GM12864 (cell line): ENCODE data around the gene DCTN5.

Source experiments
- DNase-seq: peaks from one replicate; pipeline ENCODE4 v3.0.0-alpha.2; 2011; ENCODE audit warnings: low read depth
- H3K4me3 ChIP-seq: 2 replicates; pipeline ENCODE4 v1.5.1; 2011; ENCODE audit warnings: mild to moderate bottlenecking, low read depth, low read length, control low read depth
- CTCF ChIP-seq: IDR thresholded peaks from 2 replicates; pipeline ENCODE4 v1.5.1; 2011; ENCODE audit warnings: low read depth, mild to moderate bottlenecking, moderate library complexity, low read length, control low read depth, inconsistent platforms; ENCODE audit errors: missing control alignments

Gene DCTN5

DNA sequence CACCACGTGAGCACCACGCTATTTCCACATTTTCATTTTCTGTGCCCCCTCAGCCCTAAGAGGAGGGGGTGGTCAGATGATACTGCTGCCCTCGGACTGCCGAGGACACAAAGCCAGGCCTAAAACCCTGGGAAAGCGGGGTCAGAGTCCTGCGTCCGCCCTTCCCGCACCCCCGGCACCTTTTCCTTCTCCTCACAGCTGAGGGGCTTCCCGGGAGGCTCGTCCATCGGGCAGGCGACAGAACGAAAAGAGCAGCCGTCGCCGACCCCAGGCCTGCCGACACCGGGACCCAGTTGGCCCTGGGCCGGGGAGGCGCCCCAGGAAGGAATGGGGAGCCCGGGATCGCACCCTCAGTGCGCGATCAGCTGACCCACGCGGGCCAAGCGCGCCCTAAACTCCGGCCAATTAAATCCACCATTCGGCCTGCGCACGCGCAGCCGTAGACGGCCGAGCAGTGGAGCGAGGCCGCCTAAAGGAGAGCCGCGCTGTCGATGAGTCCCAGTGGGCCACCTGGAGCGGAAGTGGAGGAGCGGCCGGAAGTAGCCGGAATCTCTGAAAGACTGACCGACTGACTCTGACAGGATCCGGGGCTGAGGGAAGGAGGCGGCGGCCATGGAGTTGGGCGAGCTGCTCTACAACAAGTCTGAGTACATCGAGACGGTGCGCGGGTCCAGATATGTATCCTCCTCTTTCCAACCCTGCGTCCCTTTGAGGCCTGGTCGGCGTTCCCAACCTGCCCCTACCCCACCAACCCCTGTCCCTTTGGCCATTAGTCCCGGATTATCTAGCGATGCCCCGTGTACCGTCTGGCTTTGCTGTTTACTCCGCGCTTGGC lies at the start of gene DCTN5, which contains the start of gene PALB2:
Gene DCTN5, plus strand, starts transcription at position 536 of the 835 bp plus-strand sequence. Its CDS starts 77 bp downstream, at position 613.
Gene PALB2, minus strand, starts transcription at position 380 of the 835 bp plus-strand sequence. Its CDS starts 153 bp downstream, at position 227.
- H3K4me3 ChIP-seq, result peak within 1 kb of the TSS; percentile 79
- TF ChIP-seq CTCF, result no peak
- DNase-seq, result peak; percentile 82

- no peak for TF ChIP-seq CTCF
- DNase-seq, result no peak
- H3K4me3 ChIP-seq, result no peak overlapping the region
Observed at GRCh38 chr16:23594186-23594585, 47.1 kb upstream of the DCTN5 start.

- peak overlapping the region; percentile 89 for H3K4me3 ChIP-seq
Observed at GRCh38 chr16:23595246-23595950, 45.9 kb upstream of the DCTN5 start.

DNA sequence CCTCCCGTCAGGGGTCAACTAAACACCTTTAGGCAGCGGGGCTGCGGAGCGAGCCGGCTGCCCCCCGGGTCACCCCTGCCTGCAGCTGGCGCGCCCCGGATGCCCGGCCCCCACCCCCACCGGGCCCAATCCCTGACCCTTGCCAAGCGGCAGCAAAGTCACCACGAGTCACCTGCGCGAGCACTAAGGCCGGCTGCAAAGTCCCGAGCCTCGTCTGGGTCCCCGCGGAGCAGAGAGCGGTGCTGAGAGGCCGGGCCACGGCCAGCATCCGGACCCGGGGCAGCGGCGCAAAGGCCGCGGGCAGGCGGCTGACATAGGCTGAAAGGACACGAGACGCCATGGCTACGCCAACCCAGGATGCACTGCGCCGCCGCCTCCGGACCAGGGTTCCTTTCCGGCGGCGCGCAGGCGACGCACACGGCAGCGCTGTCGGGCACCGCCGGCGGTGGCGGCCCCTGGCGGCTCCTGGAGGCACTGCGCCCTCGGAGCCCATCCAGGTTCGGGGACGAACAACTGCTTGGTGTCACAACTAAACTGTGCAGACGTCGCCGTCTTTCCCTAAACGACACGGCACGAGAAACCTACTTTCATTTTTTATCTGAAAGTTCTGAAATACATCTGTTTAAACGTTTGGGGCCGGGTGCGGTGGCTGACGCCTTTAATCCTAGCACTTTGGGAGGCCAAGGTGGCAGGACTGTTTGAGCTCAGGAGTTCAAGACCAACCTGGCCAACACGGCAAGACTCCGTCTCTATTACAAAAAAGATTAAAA lies 45.1 kb upstream of the DCTN5 start, which contains the start of gene NDUFAB1:
Gene NDUFAB1, minus strand, starts transcription at position 366 of the 770 bp plus-strand sequence. Its CDS starts 26 bp downstream, at position 340.
- peak; percentile 44 for DNase-seq
- peak within 1 kb of the TSS; percentile 89 for H3K4me3 ChIP-seq
- TF ChIP-seq CTCF, result peak; percentile 97

More at GRCh38 chr16:23595246-23595950, 45.9 kb upstream of the DCTN5 start:
- DNase-seq, result no peak
- TF ChIP-seq CTCF, result no peak

DNA sequence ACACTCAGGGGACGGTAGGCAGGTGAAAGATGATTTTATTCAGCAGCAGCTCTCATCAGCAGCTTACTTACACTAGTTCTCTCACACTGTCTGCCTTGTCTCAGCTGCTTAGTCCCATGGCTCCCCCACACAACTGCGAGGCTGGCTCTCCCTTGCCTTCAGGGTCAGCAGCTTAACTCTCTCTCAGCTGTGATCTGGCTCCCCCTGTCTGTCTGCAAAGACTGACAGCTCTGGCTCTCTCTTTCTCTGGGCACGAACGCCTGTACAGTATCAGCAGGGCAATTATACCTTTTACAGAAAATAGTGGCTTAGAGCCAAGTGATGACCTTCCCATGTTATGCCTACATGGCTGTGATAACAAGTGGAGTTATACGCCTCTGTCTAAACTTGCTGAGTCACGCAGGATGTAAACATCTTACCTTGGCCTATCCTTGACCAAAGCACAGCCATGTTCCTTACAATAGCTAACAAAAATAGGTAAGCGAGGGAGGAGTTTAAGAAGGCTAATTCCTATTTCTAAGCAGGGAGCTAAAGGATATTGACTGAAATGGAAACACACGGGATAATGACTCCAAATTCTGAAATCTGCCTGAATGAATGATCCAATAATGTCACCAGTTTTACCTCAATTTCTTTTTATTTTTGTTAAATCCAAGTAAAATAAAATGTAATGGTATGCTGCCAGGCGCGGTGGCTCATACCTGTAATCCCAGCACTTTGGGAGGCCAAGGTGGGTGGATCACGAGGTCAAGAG lies 44.1 kb upstream of the DCTN5 start:
- DNase-seq, result peak; percentile 48
- peak; percentile 70 for TF ChIP-seq CTCF
- peak overlapping the region; percentile 31 for H3K4me3 ChIP-seq

GRCh38 chr16:23607726-23608125 lies 33.5 kb upstream of the DCTN5 start:
- no peak for TF ChIP-seq CTCF
- no peak for DNase-seq
- H3K4me3 ChIP-seq, result no peak overlapping the region
